Testis (tissue), 2 donors: ENCODE measurements around the gene NPLOC4.

Source experiments
- CTCF ChIP-seq, 3 experiments: fragments of 450-650 bp in 2 of 3; fragments of 200-600 bp in 1 of 3; sonication (generic) in 1 of 3; IDR thresholded peaks; one replicate each; pipeline ENCODE4 v1.5.1; 2016 to 2019; ENCODE audit warnings: antibody characterized with exemption in 3 of 3, mild to moderate bottlenecking in 2 of 3, moderate library complexity in 1 of 3
- POLR2A ChIP-seq: fragments of 450-650 bp; IDR thresholded peaks from one replicate; pipeline ENCODE4 v1.6.1; 2017; ENCODE audit warnings: antibody characterized with exemption, mild to moderate bottlenecking, moderate library complexity

DNA sequence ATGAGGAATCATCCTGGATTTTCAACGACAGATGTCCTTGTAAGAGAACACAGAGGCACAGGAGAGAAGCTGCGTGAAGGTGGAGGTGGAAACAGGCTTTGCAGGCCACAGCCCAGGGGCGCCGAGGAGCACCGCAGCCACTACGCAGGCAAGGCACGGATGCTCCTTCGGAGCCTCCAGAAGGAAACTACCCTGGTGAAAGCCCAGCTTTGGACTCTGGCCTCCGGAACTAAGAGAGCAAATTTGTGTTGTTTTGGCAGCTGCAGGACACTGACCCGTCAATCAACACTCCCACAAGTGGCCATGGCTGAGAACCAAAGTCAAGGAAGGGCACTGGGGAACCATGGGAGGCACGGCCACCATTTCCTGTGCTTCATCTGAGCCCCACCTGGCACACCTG lies 43.2 kb upstream of the NPLOC4 start:
- TF ChIP-seq POLR2A: no peak
- TF ChIP-seq CTCF (IDR thresholded peaks at IDR 0.05): no peak
